Measurements from ENCODE around the gene NXPE1. TPM values are rescaled to one million over a fixed set of nuclear protein-coding genes. Genes with fewer than 3 reads are reported as not detected.

NXPE1 gene
- total and polyA plus RNA-seq, 2 donors (not counting 1 experiment from before 2014, with no cell fraction given), result not detected

DNA sequence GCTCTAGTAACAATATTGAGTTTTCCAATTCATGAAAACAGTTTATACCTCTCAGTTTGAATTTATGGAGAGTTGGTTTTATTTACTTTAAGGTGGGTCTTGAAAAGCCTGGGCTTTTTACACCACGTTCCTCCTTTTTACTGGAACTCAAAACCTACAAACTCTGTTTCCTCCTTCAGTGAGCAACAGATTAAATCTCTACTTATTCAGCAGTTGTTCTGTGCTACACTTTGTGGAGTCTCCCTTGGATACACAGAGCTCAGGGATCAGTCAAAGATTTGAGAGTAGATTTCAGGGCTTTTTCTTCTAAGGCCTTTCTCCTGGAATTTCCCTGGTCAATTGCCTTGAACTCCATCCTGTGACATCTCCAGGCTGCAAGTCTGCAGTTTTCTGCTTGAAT is 3.5 kb downstream of the NXPE1 start:
- TF ChIP-seq, protein P1, sequence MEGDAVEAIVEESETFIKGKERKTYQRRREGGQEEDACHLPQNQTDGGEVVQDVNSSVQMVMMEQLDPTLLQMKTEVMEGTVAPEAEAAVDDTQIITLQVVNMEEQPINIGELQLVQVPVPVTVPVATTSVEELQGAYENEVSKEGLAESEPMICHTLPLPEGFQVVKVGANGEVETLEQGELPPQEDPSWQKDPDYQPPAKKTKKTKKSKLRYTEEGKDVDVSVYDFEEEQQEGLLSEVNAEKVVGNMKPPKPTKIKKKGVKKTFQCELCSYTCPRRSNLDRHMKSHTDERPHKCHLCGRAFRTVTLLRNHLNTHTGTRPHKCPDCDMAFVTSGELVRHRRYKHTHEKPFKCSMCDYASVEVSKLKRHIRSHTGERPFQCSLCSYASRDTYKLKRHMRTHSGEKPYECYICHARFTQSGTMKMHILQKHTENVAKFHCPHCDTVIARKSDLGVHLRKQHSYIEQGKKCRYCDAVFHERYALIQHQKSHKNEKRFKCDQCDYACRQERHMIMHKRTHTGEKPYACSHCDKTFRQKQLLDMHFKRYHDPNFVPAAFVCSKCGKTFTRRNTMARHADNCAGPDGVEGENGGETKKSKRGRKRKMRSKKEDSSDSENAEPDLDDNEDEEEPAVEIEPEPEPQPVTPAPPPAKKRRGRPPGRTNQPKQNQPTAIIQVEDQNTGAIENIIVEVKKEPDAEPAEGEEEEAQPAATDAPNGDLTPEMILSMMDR (conservative IDR thresholded peaks at IDR 0.05 in 1 of 2, IDR thresholded peaks at IDR 0.05 in 1 of 2; ENCODE audit: low read depth in 1 of 2, low read length in 2 of 2), result no peak
- no peak for TF ChIP-seq EZH2 (IDR thresholded peaks at IDR 0.05; ENCODE audit: low read length, missing control alignments)
- DNase-seq (ENCODE audit: low read depth in 2 of 2), result no peak
- no peaks in the 10 kb centered on the region for H3K4me1 ChIP-seq (ENCODE audit: control insufficient read depth, extremely low read depth, insufficient read depth, low read length)
- H3K36me3 ChIP-seq (ENCODE audit: control insufficient read depth, insufficient read depth, low read length), result no peaks in the 10 kb centered on the region
- no peaks in the 10 kb centered on the region for H3K79me2 ChIP-seq (ENCODE audit: control insufficient read depth, insufficient read depth, low read length)
- H3K4me3 ChIP-seq (replicated peaks in 1 of 4; ENCODE audit: control extremely low read depth in 1 of 4, insufficient read depth in 1 of 4, low read depth in 3 of 4, low read length in 4 of 4), result no peak overlapping the region
- H3K27ac ChIP-seq (ENCODE audit: insufficient read depth, low read length), result no peak overlapping the region
- H3K9ac ChIP-seq (ENCODE audit: insufficient read depth, low read length), result no peak overlapping the region
- no peaks in the 10 kb centered on the region for H3K27me3 ChIP-seq (ENCODE audit: control insufficient read depth, insufficient read depth, low read length)
- no peaks in the 10 kb centered on the region for H3K9me3 ChIP-seq (ENCODE audit: control insufficient read depth, insufficient read depth, low read depth, low read length)
- H3K4me2 ChIP-seq (ENCODE audit: extremely low read depth, insufficient read depth, low read length), result no peak overlapping the region
- H4K20me1 ChIP-seq (ENCODE audit: control insufficient read depth, extremely low read depth, insufficient read depth, low read length), result no peaks in the 10 kb centered on the region
- no peak overlapping the region for H2AFZ ChIP-seq (ENCODE audit: low read length)

DNA sequence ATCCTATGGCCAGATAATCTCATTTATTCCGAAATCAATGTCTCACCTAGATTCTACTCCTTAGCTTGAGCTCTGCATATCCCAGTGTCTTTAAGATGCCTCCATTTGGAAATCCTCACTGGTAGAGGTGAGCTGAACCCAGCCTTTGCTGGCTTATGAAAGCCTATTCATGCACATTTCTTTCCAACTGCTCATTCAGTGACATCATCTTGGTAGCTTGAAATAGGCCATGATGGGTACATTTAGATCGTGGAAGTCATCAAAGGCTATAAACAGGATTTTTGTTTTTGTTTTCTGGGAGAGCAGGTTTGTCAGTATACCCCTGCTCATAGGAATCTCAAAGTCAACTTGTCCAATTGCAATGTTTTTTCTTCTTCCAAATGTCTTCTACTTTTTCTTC is 6.0 kb downstream of the NXPE1 start:
- Histone ChIP-seq H4K20me1 (ENCODE audit: control insufficient read depth, extremely low read depth, insufficient read depth, low read length) (no peaks in the 10 kb centered on the region), H3K9ac (ENCODE audit: insufficient read depth, low read length) (no peak overlapping the region), H3K4me2 (ENCODE audit: extremely low read depth, insufficient read depth, low read length) (no peak overlapping the region), H3K27ac (ENCODE audit: insufficient read depth, low read length) (no peak overlapping the region), H3K27me3 (ENCODE audit: control insufficient read depth, insufficient read depth, low read length) (no peaks in the 10 kb centered on the region), H3K36me3 (ENCODE audit: control insufficient read depth, insufficient read depth, low read length) (no peaks in the 10 kb centered on the region), H3K79me2 (ENCODE audit: control insufficient read depth, insufficient read depth, low read length) (no peaks in the 10 kb centered on the region), H2AFZ (ENCODE audit: low read length) (no peak overlapping the region), H3K4me1 (ENCODE audit: control insufficient read depth, extremely low read depth, insufficient read depth, low read length) (no peaks in the 10 kb centered on the region), H3K4me3 (replicated peaks in 1 of 4; ENCODE audit: control extremely low read depth in 1 of 4, insufficient read depth in 1 of 4, low read depth in 3 of 4, low read length in 4 of 4) (no peak overlapping the region), H3K9me3 (ENCODE audit: control insufficient read depth, insufficient read depth, low read depth, low read length) (no peaks in the 10 kb centered on the region)
- DNase-seq (ENCODE audit: low read depth in 2 of 2), result no peak
- TF ChIP-seq, protein P1 (conservative IDR thresholded peaks at IDR 0.05 in 1 of 2, IDR thresholded peaks at IDR 0.05 in 1 of 2; ENCODE audit: low read depth in 1 of 2, low read length in 2 of 2), result no peak
- TF ChIP-seq EZH2 (IDR thresholded peaks at IDR 0.05; ENCODE audit: low read length, missing control alignments), result no peak

DNA sequence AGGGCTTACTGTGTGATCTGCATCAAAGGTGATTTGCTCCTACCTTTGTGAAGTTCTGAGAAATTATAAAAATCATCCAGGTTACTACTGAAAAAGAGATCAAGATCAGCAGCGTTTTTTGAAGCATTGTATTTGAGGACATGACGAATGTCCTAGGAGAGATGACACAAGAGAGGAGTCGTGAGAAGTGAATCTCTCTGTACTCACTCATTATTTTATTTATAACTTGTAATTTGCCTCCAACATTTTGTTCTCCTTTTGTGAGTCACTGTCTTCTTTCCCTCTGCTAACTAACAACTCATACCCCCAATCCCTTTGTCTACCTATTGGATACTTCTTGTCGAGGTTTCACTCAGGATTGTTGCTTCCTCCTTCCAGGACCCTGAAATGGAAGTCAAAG is 8.6 kb downstream of the NXPE1 start:
- H3K36me3 ChIP-seq (ENCODE audit: control insufficient read depth, insufficient read depth, low read length), result no peaks in the 10 kb centered on the region

More for the DNA sequence above, 8.6 kb downstream of the NXPE1 start:
- Histone ChIP-seq H3K27ac (ENCODE audit: insufficient read depth, low read length) (no peak overlapping the region), H3K4me3 (replicated peaks in 1 of 4; ENCODE audit: control extremely low read depth in 1 of 4, insufficient read depth in 1 of 4, low read depth in 3 of 4, low read length in 4 of 4) (no peak overlapping the region), H3K9ac (ENCODE audit: insufficient read depth, low read length) (no peak overlapping the region), H3K9me3 (ENCODE audit: control insufficient read depth, insufficient read depth, low read depth, low read length) (no peaks in the 10 kb centered on the region), H3K4me2 (ENCODE audit: extremely low read depth, insufficient read depth, low read length) (no peak overlapping the region), H4K20me1 (ENCODE audit: control insufficient read depth, extremely low read depth, insufficient read depth, low read length) (no peaks in the 10 kb centered on the region), H2AFZ (ENCODE audit: low read length) (no peak overlapping the region), H3K27me3 (ENCODE audit: control insufficient read depth, insufficient read depth, low read length) (no peaks in the 10 kb centered on the region), H3K79me2 (ENCODE audit: control insufficient read depth, insufficient read depth, low read length) (no peaks in the 10 kb centered on the region), H3K4me1 (ENCODE audit: control insufficient read depth, extremely low read depth, insufficient read depth, low read length) (no peaks in the 10 kb centered on the region)
- no peak for DNase-seq (ENCODE audit: low read depth in 2 of 2)
- TF ChIP-seq, protein P1 (conservative IDR thresholded peaks at IDR 0.05 in 1 of 2, IDR thresholded peaks at IDR 0.05 in 1 of 2; ENCODE audit: low read depth in 1 of 2, low read length in 2 of 2), result no peak
- no peak for TF ChIP-seq EZH2 (IDR thresholded peaks at IDR 0.05; ENCODE audit: low read length, missing control alignments)
